Progenitor cell of endocrine pancreas (in vitro differentiated cells): ENCODE data around the gene PRRG2. TPM values are rescaled to one million over a fixed set of nuclear protein-coding genes. Genes with fewer than 3 reads are reported as not detected.

Experiments used
- DNase-seq: peaks from one replicate; pipeline ENCODE4 v3.0.0; 2021; ENCODE audit warnings: low spot score; ENCODE audit not compliant: unreplicated experiment
- H3K27ac Mint-ChIP-seq: 2 replicates; pipeline ENCODE4 v1.8.0; 2021; ENCODE audit warnings: mild to moderate bottlenecking, moderate library complexity, mixed read lengths
- H3K27me3 Mint-ChIP-seq: 2 replicates; pipeline ENCODE4 v1.8.0; 2021; ENCODE audit warnings: mixed read lengths
- H3K36me3 Mint-ChIP-seq: 2 replicates; pipeline ENCODE4 v1.8.0; 2022; ENCODE audit warnings: mixed read lengths; ENCODE audit not compliant: insufficient read depth
- H3K4me1 Mint-ChIP-seq: 2 replicates; pipeline ENCODE4 v1.8.0; 2021; ENCODE audit warnings: low read depth, mixed read lengths
- H3K4me3 Mint-ChIP-seq: 2 replicates; pipeline ENCODE4 v1.8.0; 2021; ENCODE audit warnings: low read depth, mild to moderate bottlenecking, moderate library complexity, mixed read lengths
- H3K9me3 Mint-ChIP-seq: 2 replicates; pipeline ENCODE4 v1.8.0; 2021; ENCODE audit warnings: low read depth, mixed read lengths
- CTCF ChIP-seq: fragments of 200-600 bp; sonication (generic); IDR thresholded peaks from one replicate; pipeline ENCODE4 v1.5.0; 2021; ENCODE audit warnings: antibody characterized with exemption, mild to moderate bottlenecking; ENCODE audit not compliant: unreplicated experiment
- total RNA-seq: library from RNA; stranded (reverse); gene quantifications from 2 replicates; pipeline ENCODE4 v1.2.1, GENCODE V29; 2021

The PRRG2 gene
- total RNA-seq, 1 donor from 2014 or later: 6.8 TPM

- Mint-ChIP-seq H3K9me3 (no peaks in the 10 kb centered on the region), H3K4me1 (peaks cover 19% of the 10 kb centered on the region), H3K27me3 (no peaks in the 10 kb centered on the region), H3K27ac (peak overlapping the region; percentile 7), H3K4me3 (no peak overlapping the region), H3K36me3 (peaks cover 7% of the 10 kb centered on the region)
- no peak for DNase-seq
- no peak for TF ChIP-seq CTCF
Observed at GRCh38 chr19:49589502-49589905, 8.4 kb downstream of the PRRG2 start.

GRCh38 chr19:49590071-49590970 lies 9.2 kb downstream of the PRRG2 start:
- Mint-ChIP-seq H3K4me3 (peak overlapping the region; percentile 89), H3K4me1 (peaks cover 19% of the 10 kb centered on the region), H3K27ac (peak overlapping the region; percentile 93), H3K36me3 (peaks cover 9% of the 10 kb centered on the region), H3K27me3 (no peaks in the 10 kb centered on the region), H3K9me3 (no peaks in the 10 kb centered on the region)
- peak; percentile 14 for TF ChIP-seq CTCF
- DNase-seq: peak; percentile 93

GRCh38 chr19:49590971-49591730 lies 10.0 kb downstream of the PRRG2 start, which contains the start of gene PRR12:
Gene PRR12, plus strand, starts transcription at chr19:49591182. Its CDS starts 473 bp downstream, at chr19:49591655.
- Mint-ChIP-seq H3K36me3 (peaks cover 9% of the 10 kb centered on the region), H3K9me3 (no peaks in the 10 kb centered on the region), H3K27ac (peak within 1 kb of the TSS; percentile 95), H3K27me3 (no peaks in the 10 kb centered on the region), H3K4me3 (peak within 1 kb of the TSS; percentile 89), H3K4me1 (peaks cover 17% of the 10 kb centered on the region)
- no peak for TF ChIP-seq CTCF
- DNase-seq: peak; percentile 49

GRCh38 chr19:49591731-49592485 lies 10.8 kb downstream of the PRRG2 start:
- H3K27me3 Mint-ChIP-seq: no peaks in the 10 kb centered on the region
- peak overlapping the region; percentile 89 for H3K4me3 Mint-ChIP-seq
- peak overlapping the region; percentile 95 for H3K27ac Mint-ChIP-seq
- DNase-seq: no peak
- no peaks in the 10 kb centered on the region for H3K9me3 Mint-ChIP-seq
- peaks cover 17% of the 10 kb centered on the region for H3K4me1 Mint-ChIP-seq
- TF ChIP-seq CTCF: no peak
- H3K36me3 Mint-ChIP-seq: peaks cover 9% of the 10 kb centered on the region
